NCI-H1048 (cell line): Measurements from ENCODE around the gene GSTA1.
"Not testable (repeated sequence)": the region's sequence is repeated elsewhere in the genome, so short reads cannot be mapped to it uniquely, and the experiment has no call there.

Experiments
- DNase-seq: peaks from one replicate; lab custom pipeline; 2025; lab: John Stamatoyannopoulos, UW

The GSTA1 gene

DNA sequence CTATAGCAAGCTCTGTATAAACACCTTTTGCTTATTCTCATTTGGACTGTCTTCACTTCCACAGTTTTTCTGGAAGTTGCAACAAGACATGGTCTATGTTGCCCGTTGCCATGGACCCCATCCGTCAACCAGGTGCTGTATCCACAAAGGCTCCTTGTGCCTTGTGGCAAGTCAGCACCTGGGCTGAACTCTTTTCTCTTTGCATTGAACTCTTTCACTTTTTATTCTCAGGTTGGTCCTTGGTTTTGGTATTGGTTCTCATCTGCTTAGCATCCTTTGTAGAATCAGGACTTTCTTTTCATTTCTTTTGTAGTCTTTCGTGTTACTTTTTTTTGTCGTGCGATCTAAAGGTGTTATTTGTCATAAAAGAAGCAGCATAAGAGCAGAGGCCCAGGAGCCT, 5.0 kb upstream of the GSTA1 start:
- no peak for DNase-seq

DNA sequence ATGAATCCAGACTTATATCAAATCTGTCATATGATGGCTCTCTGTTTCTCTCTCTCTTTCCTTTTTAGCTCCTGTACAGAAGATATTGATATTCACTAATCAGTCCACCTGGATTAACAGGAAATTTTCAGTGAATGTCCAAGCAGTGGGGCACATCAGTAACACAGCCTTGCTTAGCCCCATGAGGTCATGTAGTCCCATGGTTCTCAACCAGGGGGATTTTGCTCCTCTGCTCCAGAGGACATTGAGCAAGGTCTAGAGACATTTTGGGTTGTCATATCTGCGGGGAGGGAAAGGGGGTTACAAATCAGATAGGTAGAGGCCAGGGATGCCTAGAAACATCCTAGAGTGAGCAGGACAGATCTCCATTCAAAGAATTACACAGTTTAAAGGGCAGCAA, 810 bp downstream of the GSTA1 start:
- DNase-seq, result no peak

DNA sequence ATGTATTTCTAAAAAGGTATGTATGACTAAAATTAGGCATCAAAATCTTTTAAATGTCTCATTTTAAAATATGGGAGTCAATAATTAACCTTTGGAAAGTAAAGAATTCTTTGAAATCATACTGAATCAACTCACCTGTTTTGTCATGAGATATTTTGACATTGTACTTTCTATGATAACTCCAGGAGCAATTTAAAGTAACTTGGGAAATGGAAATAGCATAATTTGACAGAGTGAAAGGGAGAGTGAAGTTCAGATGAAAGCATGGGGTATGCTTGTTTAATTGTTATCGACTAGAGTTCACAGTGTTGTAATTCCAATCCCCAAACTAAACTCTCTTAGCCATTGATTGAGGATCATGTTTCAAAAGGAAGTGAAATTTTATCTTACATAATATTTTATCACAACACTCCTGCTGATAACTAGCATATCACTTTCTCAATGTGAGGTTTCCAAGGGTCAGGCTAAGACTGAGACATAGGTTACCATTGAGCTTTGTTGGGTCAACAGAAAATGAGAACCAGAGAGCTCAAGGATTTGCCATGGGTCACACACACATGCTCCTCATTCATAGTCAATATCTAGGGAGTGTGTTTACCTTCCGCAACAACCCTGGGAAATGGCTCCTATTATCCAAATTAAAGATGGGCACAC, 2.3 kb downstream of the GSTA1 start:
- no peak for DNase-seq

DNA sequence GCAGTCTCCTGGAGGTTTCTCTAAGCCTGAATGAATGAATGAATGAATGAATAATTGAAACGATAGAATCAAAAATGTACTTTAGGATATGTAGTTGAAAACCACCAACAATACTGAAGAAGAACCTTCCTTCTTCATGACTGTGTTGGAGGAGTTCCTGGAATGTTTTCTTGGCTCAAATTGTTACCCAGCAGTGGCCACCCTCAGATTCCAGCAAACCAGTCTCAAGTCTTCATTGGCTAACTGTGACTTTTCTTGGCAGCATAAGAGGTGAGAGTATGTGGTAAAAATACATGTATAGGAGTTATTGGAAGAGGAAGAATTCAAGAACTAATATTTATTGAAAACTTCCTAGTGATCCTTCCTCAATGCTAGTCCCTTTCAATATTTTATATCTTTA, 4.3 kb downstream of the GSTA1 start:
- DNase-seq, result not testable (repeated sequence)

DNA sequence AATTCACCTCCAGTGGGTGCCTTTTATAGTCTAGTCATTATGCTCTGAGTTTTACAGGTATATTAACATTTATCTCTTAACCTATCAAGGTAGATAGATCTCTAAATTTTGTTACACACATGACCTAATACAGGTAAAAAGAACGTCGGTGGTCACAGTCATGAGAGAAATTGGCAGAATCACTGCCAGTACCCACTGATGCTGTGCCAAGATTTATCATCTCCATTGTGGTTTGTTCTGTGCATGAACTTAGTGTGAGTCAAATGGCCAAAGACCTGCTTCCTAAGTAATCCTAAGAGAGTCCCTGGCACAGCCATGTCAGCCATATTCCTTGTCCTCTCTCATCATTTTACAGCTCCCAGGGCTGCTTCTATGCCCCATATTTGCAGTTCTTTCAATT, 9.2 kb downstream of the GSTA1 start:
- DNase-seq, result not testable (repeated sequence)

DNA sequence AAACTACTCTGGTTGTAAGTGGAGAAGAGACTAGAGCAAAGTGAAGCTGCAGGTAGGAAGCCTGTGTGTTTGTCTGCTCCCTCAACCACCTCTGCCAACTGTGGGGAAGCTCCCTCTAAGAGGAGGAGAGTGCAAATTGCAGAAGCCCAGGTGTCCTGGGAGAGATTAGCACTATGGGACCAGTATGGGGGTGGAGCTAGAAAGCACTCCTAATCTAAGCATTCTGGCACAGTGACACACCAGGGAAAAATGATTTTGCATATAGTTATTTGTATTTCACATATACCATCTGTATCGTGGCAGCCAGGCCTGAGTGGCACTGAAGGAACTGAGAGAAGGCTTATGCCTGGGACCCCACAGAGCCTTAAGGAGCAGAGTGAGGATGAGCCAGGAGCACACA, 12.8 kb downstream of the GSTA1 start:
- DNase-seq, result no peak

DNA sequence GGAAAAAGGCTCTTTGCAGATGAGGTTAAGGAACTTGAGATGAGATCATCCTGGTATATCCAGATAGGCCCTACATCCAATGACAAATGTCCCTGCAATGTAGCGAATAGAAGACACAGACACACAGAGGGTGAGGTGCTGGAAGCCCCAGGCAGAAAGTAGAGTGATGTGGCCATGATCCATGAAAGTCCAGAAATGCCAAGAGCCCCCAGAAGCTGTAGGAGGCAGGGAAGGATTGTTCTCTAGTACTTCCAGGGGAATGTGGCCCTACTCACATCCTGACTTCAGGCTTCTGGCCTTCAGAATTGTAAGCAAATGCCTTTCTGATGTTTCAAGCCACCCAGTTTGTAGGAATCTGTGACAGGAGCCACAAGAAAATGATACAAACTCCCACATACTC, 14.0 kb downstream of the GSTA1 start:
- DNase-seq, result not testable (repeated sequence)

DNA sequence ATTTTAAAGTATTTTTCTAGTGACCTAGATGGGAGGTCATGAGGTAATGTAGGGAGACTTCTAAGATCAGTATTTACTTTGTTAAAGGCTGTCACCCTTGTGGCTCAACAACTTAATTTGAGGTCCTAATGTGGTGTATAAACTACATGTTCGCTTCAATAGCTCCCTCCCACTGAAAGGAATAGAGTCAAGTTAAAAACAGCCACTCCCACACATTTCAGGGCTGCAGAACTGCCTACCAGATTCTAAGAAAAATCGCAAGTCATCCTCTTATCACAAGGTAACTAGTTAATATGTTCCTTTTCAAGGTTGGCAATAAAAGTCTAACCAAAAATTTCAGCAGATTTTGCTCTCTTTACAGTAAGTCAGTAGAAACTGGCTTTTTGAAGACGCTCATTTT, 15.1 kb downstream of the GSTA1 start:
- DNase-seq, result no peak

DNA sequence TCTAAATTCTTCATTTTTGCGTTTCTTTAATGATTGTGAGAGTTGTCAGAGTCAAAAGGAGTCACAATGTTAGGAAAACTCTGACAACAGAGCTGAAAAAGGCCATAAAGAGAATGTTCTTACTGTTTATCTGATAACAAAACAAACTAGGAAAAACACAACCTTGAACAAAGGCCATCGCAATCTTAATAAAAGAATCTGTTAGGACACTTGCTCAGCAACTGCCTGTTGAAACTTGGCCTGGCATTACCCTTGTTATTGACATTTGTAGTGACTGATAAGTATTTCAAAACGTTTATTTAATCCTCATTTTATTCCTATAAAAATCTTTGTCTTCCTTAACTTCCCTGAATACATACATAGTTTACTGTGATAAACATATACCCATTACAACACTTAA, 15.7 kb downstream of the GSTA1 start:
- DNase-seq, result no peak

DNA sequence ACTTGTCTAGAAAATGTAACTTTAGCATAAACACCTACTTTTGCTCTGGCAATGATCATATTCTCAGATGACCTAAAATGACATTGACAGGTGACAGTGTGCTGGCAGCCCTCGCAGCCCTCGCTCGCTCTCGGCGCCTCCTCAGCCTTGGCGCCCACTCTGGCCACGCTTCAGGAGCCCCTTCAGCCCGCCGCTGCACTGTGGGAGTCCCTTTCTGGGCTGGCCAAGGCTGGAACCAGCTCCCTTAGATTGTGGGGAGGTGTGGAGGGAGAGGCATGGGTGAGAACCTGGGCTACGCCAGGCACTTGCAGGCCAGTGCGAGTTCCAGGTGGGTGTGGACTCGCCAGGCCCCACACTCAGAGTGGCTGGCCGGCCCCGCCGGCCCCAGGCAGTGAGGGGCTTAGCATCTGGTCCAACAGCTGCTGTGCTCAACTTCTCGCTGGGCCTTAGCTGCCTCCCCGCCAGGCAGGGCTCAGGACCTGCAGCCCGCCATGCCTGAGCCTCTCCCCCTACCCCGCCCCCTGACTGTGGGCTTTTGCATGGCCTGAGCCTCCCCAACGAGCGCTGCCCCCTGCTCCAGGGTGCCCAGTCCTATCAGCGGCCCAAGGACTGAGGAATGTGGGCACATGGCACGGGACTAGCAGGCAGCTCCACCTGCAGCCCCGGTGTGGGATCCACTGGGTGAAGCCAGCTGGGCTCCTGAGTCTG, 17.2 kb downstream of the GSTA1 start:
- no peak for DNase-seq

DNA sequence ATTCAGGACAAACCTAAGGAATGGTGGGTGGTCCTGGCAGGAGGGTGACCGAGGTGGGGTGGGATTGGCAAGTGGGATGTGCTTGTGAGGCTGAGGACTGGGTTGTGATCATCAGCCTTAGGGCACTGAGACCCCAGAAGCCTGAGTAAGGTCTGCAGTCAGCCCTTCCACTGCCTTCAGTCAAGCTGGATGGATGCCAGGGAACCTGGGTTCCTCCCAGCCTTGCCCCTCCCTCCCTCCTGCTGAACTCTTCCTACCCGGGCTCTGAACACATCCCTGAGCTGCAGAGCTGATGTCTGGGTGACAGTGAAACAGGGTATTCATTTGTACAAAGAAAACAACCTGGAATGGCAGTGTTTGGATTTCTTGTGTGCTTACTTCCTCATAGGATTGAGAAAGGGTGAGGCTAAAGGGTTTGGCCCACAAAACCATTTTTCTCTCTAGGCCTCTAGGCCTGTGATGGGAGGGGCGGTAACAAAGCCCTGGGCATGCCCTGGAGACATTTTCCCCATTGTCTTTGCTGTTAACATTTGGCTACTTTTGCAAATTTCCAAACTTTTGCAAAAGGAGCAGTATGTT, 20.8 kb downstream of the GSTA1 start:
- not testable (repeated sequence) for DNase-seq

DNA sequence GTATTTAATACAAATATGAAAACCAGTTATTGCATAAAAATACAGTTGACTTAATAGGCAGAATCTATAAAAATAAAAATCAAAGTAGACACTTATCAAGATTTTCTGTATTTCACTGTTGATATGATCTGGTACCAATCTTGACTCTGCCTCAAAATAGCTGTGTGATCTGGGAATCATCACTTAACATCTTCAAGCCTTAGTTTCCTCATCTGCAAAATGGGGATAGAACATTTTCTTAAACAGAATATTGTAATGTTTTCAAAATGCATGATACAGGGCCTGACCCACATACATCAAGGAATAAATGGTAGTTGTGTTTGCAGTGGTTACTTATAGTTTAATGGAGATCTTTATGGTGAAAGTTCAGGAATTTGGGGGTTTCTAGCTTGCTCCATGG, 21.4 kb downstream of the GSTA1 start:
- DNase-seq, result not testable (repeated sequence)

DNA sequence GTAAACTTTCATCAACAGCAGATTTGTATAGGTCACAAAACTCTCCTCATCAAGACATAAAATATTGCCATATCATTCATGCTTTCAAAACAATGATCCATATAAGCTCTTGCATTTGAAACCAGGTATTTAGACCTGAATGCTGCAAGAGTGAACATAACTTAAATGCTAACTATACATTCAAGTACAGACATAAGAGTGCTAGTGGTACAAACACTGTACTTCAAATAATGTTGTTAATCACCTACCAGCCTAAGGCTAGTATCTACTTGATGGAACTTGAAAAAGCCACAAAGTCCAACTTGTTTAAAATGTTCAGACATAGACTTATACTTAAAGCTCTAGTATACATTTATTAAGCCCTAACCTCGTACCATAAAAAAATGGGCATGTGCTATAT, 24.4 kb downstream of the GSTA1 start:
- no peak for DNase-seq

DNA sequence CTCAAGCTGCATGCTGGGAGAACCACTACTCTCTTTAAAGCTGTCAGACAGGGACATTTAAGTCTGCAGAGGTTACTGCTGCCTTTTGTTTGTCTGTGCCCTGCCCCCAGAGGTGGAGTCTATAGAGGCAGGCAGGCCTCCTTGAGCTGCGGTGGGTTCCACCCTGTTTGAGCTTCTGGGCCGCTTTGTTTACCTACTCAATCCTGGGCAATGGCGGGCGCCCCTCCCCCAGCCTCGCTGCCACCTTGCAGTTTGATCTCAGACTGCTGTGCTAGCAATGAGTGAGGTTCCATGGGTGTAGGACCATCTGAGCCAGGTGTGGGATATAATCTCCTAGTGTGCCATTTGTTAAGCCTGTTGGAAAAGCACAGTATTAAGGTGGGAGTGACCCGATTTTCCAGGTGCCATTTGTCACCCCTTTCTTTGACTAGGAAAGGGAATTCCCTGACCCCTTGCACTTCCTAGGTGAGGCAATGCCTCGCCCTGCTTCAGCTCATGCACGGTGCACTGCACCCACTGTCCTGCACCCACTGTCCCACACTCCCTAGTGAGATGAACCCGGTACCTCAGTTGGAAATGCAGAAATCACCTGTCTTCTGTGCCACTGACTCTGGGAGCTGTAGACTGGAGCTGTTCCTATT, 26.8 kb downstream of the GSTA1 start:
- DNase-seq, result not testable (repeated sequence)

DNA sequence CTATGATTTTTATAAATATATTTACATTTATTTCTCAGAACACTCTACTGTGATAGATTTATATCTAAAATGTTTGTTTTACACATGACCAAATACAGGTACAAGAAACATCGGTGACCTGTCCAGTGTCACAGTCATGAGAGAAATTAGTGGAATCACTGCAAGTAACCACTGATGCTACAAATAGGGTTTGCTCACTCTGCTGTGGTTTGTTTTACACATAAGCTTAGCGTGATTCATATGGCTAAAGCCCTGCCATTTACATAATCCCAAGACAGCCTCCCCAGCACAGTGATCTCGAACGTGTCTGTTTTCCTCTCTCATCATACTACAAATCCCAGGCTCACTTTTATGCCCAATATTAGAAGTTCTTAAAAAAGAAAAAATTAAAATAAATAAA, 34.2 kb downstream of the GSTA1 start:
- DNase-seq, result not testable (repeated sequence)

DNA sequence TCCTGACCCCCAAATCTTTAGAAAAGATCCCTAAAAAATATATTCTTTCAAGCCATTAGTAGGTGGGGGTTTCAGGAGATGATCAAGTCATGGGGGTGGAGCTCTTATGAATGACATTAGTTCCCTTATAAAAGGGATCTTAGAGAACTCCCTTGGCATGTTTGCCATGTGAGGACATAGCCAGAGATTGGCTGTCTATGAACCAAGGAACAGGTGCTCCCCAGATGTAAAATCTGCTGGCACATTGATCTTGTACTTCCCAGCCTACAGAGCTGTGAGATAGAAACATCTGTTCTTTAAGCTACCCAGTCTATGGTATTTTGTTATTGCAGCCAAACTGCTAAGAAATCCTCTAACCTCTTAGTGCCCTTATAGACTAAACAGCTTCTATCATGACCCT, 36.0 kb downstream of the GSTA1 start:
- DNase-seq, result not testable (repeated sequence)

DNA sequence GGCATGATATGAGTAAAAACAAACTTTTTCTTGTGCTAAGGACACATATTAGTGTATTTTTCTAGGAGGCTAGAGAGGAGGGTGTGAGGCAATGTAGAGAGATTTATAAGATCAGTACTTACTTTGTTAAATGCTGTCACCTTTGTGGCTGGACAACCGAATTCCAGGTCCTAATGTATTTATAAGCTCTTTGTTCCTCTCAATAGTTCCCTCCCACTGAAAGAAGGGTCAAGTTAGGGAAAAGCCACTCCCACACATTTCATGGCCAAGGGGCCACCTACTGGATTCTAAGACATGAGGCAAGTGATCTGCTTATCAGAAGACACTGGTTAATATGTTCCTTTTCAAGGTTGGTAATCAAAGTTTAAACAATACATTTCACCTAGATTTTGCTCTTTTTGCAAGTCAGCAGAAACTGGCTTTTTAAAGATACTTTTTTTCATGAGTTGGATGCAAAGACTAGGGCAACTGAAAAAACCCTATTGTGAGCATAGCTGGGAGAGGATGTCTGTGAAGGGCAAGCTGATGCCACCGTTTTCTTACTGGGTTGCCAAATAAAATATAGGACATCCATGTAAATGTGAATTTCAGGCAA, 40.2 kb downstream of the GSTA1 start, which contains the start of gene GSTA2:
TSS of gene GSTA2 (minus strand) at position 154 of the 595 bp plus-strand sequence. CDS start 5,528 bp downstream, outside the sequence.
- not testable (repeated sequence) for DNase-seq

DNA sequence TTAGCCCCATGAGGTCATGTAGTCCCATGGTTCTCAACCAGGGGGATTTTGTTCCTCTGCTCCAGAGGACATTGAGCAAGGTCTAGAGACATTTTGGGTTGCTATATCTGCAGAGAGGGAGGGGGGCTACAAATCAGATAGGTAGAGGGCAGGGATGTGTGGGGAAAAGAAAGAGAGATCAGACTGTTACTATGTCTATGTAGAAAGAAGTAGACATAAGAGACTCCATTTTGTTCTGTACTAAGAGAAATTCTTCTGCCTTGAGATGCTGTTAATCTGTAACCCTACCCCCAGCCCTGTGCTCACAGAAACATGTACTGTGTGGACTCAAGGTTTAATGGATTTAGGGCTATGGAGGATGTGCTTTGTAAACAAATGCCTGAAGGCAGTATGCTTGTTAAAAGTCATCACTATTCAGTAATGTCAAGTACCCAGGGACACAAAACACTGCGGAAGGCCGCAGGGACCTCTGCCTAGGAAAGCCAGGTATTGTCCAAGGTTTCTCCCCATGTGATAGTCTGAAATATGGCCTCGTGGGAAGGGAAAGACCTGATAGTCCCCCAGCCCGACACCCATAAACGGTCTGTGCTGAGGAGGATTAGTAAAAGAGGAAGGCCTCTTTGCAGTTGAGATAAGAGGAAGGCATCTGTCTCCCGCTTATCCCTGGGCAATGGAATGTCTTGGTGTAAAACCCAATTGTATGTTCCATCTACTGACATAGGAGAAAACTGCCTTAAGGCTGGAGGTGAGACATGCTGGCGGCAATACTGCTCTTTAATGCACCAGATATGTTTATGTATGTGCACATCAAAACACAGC, 41.7 kb downstream of the GSTA1 start:
- not testable (repeated sequence) for DNase-seq

DNA sequence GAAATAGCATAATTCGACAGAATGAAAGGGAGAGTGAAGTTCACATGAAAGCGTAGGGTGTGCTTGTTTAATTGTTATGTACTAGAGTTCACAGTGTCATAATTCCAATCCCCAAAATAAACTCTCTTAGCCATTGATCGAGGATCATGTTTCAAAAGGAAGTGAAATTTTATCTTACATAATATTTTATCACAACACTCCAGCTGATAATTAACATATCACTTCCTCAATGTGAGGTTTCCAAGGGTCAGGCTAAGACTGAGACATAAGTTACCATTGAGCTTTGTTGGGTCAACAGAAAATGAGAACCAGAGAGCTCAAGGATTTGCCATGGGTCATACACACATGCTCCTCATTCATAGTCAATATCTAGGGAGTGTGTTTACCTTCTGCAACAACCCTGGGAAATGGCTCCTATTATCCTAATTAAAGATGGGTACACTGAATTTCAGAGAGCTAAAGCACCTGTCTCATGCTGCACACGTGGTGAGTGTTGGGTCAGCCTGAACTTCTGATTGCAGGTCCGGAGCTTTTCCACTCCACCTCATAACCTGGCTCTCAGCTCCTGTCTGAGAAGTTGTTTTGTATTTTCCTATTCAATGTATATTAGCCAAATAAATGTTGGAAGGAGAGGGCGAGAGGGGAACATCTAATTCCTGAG, 43.4 kb downstream of the GSTA1 start:
- DNase-seq, result no peak

DNA sequence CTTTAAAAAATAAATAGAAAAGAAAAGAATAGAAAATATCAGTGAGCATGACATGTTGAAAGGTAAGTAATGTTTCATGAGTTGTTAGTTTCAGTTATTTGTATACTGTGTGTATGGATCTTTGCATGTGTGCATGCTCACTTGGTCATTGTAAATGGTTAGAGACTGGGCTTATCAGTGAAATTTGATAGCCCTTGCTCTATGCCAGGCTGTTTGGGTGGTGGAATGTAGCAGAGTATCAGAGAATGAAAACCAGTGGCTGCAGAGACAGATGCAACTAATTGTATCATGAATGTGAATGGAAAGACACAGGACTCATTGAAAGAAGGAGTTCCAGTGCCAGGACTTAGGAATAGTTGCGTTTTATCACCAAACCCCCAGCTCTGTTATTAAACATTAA, 44.5 kb downstream of the GSTA1 start:
- DNase-seq, result no peak
